T47D (cell line): ENCODE results near the gene DEPDC5.

Experiments used
- DNase-seq, 2 experiments: peaks; one replicate each; pipeline versions ENCODE4 v3.0.0 to v3.0.0-alpha.2; 2011 to 2012; ENCODE audit warnings: low read depth in 1 of 2, low spot score in 1 of 2
- JUND ChIP-seq: IDR thresholded peaks from 2 replicates; pipeline ENCODE4 v1.6.1; 2012; ENCODE audit warnings: low read depth
- in situ Hi-C: cut with HindIII; loops from 2 replicates; pipeline ENCODE4 v1.10.0; 2016; ENCODE audit warnings: low sequenced_read_pairs, low pct_unique_long_range_greater_than_20kb

Gene DEPDC5

DNA sequence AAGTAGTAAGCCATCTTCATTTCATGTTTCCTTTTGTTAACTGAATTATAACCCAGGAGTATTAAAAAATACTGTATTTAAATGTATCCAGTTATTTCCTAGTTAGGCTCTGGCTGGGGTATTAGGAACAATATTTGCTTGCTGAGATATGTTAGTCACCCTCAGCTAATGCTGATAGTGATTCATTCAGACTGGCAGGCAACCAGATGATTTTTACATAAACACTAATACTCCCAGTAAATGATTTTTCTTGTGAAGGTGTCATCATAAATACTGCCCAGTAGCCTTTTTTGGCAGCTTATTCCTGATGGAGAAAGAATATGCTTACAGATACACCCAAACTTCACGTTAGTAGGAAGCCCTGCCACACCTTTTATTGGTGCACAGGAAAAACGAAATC lies 198.7 kb downstream of the DEPDC5 start:
- no peak for DNase-seq
- no peak for TF ChIP-seq JUND
- in situ Hi-C loops, result no loop called here

DNA sequence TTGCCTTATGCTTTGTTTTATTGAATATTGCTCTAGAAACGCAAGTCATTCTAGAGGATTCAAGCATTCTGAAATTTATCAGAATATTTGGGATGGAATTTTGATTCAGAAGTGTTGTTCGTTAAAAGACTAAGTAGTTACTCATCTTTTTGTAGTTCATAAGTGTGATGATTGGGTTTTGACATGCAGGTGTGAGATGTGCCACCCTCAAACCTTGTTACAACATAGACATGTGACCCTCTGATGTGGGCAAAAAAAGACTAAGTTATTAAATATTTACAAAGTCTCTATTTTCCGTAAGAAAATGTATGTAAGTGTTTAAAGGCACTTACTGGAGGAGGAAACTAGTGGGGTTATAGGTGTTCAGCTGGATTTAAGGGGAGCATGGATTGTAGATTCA lies 199.4 kb downstream of the DEPDC5 start:
- DNase-seq, result no peak
- in situ Hi-C loops, result no loop called here
- TF ChIP-seq JUND, result no peak

GRCh38 chr22:31954535-31955523 lies 201.0 kb downstream of the DEPDC5 start:
- TF ChIP-seq JUND, result no peak
- in situ Hi-C loops, result no loop called here
- DNase-seq, result no peak

- DNase-seq, result no peak
- no peak for TF ChIP-seq JUND
- in situ Hi-C loops, result no loop called here
These were observed 202.5 kb downstream of the DEPDC5 start for GRCh38 chr22:31956360-31956759.
